Measurements from ENCODE around the gene OXCT1. TPM values are rescaled to one million over a fixed set of nuclear protein-coding genes. Genes with fewer than 3 reads are reported as not detected.

Gene OXCT1
- 17.8 and 23.5 TPM in 2 replicates for total RNA-seq (2014; rRNA removed; shearing (Covaris generic))

GRCh38 chr5:41869724-41870626 is at the start of gene OXCT1:
OXCT1 (minus strand) TSS chr5:41870425; CDS start chr5:41870358, 67 bp downstream.
- peak; percentile 86 for DNase-seq (ENCODE audit: low read depth)

- DNase-seq (ENCODE audit: low read depth): no peak
These were observed 47.9 kb upstream of the OXCT1 start for GRCh38 chr5:41918105-41918504.

GRCh38 chr5:41908374-41909079 is 38.3 kb upstream of the OXCT1 start:
- peak; percentile 74 for DNase-seq (ENCODE audit: low read depth)

- DNase-seq (ENCODE audit: low read depth): no peak
These were observed 35.9 kb upstream of the OXCT1 start for GRCh38 chr5:41906151-41906550.

- DNase-seq (ENCODE audit: low read depth): peak; percentile 100
These were observed 33.9 kb upstream of the OXCT1 start, which contains the start of gene RIMOC1 for GRCh38 chr5:41903892-41904799. RIMOC1 (plus strand) TSS chr5:41904344; CDS start chr5:41904368, 24 bp downstream.

- peak; percentile 17 for DNase-seq (ENCODE audit: low read depth)
These were observed 33.2 kb upstream of the OXCT1 start for GRCh38 chr5:41903382-41903891.

GRCh38 chr5:41896230-41896629 is 26.0 kb upstream of the OXCT1 start:
- DNase-seq (ENCODE audit: low read depth): no peak

GRCh38 chr5:41893074-41893851 is 23.0 kb upstream of the OXCT1 start:
- no peak for DNase-seq (ENCODE audit: low read depth)

- DNase-seq (ENCODE audit: low read depth): no peak
These were observed 21.8 kb upstream of the OXCT1 start for GRCh38 chr5:41892031-41892430.

- DNase-seq (ENCODE audit: low read depth): peak; percentile 8
These were observed 21.0 kb upstream of the OXCT1 start for GRCh38 chr5:41891066-41891707.

- DNase-seq (ENCODE audit: low read depth): no peak
These were observed 15.1 kb upstream of the OXCT1 start for GRCh38 chr5:41885286-41885685.

GRCh38 chr5:41883936-41884335 is 13.7 kb upstream of the OXCT1 start:
- peak; percentile 9 for DNase-seq (ENCODE audit: low read depth)

- no peak for DNase-seq (ENCODE audit: low read depth)
These were observed 13.0 kb upstream of the OXCT1 start for GRCh38 chr5:41883243-41883642.

GRCh38 chr5:41882765-41883164 is 12.5 kb upstream of the OXCT1 start:
- DNase-seq (ENCODE audit: low read depth): no peak

- DNase-seq (ENCODE audit: low read depth): no peak
These were observed 8.6 kb upstream of the OXCT1 start for GRCh38 chr5:41878643-41879478.

- DNase-seq (ENCODE audit: low read depth): no peak
These were observed 7.9 kb upstream of the OXCT1 start for GRCh38 chr5:41878173-41878572.

- no peak for DNase-seq (ENCODE audit: low read depth)
These were observed 7.2 kb upstream of the OXCT1 start for GRCh38 chr5:41877408-41877807.

- DNase-seq (ENCODE audit: low read depth): no peak
These were observed 6.5 kb upstream of the OXCT1 start for GRCh38 chr5:41876678-41877077.

GRCh38 chr5:41875121-41875520 is 4.9 kb upstream of the OXCT1 start:
- no peak for DNase-seq (ENCODE audit: low read depth)

Data from M059J (cell line).